Skin of body (tissue), 2 donors: ENCODE measurements around the gene TARS3. TPM values are rescaled to one million over a fixed set of nuclear protein-coding genes. Genes with fewer than 3 reads are reported as not detected.
A peak's percentile ranks its signal among the peaks of the same experiment; 100 is the strongest.

Experiments used
- DNase-seq: peaks from one replicate; lab custom pipeline; 2025; lab: John Stamatoyannopoulos, UW
- total RNA-seq: library from RNA; depleted of rRNA; stranded (reverse); fragments of >200 nt; gene quantifications from one replicate; pipeline ENCODE4 v1.2.3, GENCODE V29; 2014

The TARS3 gene
- total RNA-seq, 1 donor from 2014 or later, result 15.6 TPM

GRCh38 chr15:101623367-101624304, 100.6 kb downstream of the TARS3 start:
- DNase-seq, result no peak

GRCh38 chr15:101621961-101622360, 102.3 kb downstream of the TARS3 start:
- no peak for DNase-seq

DNA sequence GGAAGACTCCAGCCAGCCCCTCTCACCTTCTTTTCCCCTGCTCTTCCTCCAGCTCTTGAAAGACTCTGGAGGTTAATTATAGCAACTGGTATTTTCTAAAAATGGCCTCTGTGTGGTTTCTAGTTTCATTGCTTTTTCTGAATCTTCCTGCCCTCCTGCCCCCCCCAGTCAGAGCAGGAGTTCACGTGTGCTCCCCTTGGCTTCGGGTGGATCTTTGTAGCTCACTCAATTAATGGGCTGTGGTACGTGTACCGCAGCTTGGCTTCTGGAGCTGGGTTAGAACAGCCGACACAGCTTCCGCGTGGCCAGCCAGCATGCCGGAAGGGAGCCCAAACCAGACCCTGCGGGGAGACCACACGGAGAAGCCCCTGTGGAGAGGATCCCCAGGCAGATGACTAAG, 103.6 kb downstream of the TARS3 start:
- DNase-seq, result no peak

DNA sequence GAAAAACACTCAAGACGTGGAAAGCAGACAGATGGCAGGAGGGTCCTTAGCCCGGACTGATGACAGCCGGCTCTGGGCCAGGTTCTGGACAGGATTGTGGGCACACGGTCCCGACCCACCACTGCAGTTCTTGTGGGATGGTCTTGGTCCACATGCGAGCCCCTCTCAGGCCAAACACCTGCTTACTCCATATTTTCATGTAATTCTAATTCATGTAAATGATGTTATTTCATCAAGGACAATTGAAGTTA, 104.7 kb downstream of the TARS3 start:
- no peak for DNase-seq

GRCh38 chr15:101618851-101619614, 105.2 kb downstream of the TARS3 start:
- DNase-seq, result no peak

DNA sequence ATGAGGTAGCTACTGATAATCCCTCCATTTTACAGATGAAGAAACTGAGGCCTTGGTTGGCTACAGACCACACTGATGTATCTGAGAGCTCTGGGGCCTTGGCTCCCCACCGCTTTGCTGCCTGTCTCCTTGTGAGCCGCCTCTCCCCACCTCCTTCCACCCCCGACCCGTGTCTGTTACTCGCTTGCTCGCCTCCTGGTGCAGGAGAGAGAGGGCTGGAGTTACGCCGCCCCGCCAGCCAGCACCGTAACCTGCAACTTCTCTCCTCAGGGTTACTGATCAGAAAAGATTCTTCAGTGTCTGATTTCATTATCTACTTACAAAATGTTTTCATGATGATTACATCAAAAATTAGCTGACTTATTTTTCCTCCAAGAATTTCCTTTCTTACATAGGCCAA, 106.2 kb downstream of the TARS3 start:
- DNase-seq, result no peak

GRCh38 chr15:101617390-101617965, 106.8 kb downstream of the TARS3 start:
- no peak for DNase-seq

GRCh38 chr15:101615986-101616848, 108.1 kb downstream of the TARS3 start:
- DNase-seq, result peak; percentile 66

DNA sequence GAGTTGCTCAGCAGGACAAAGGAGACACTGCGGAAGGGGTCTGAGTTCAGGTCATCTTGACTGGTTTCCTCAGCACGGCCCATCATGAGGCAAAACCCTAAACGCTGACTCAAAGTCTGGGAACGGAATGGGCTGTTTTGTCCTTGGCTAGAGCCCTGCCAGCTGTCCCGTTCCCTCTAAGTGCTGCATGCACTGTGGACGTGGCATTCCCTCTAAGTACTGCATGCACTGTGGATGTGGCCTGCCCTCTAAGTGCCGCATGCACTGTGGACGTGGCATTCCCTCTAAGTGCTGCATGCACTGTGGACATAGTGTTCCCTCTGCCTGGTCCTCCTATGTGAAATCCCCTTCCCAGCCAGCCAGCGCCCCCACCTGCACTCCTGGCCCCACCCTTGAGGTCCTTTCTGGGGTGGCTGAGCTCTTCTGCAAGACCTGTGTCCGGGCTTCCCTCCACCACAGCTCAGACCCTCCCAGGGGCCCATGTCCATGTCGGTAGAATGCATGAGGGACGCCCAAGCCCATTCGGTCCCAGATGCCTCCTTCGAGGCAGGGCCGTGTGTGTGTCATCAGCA, 108.8 kb downstream of the TARS3 start:
- DNase-seq, result no peak

DNA sequence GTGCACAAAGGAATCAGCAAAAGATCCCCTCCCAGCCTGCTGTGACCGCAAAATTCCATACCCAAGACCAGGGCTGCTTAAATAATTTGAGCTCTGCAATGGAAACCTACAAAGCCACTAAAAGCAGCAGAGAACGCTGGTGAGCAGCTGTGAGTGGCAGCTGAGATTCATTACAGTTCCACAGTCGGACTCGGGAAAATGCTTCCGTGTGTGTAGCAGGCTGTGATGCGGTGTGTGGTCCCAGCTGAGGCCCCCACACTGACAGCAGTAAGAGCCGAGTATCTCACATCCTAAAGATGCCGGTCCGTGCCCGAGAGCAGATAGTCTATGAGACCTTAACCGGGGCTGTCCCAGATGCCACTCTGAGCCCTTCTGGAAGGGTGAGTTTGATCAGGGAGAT, 109.5 kb downstream of the TARS3 start:
- peak; percentile 30 for DNase-seq

DNA sequence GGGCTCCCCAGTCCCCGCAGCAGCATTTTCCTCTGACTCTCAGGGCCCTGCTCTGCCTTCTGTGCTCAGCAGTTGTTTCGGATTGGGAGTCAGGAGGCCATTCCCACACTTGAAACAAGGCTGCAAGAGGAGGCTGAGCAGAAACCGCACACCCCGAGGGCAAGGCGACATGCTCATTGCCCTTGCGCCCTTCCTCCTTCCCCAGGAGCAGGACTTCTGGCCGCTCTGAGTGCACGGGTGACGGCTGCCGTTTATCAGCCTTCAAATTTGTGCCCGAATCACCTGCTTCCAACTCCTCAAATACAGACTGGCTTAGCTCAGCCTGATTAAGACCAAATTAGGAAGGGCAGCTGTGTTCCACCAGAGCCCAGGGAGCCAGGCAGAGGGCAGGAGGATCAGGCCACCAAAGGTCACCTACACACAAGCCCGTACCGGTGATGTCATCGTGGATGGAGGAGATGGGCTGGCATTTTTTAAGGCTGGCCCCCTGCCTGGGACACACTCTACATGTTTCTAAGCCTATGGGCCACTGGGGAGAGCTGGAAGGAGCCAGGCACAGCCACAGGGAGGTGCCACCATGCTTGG, 110.2 kb downstream of the TARS3 start:
- no peak for DNase-seq

DNA sequence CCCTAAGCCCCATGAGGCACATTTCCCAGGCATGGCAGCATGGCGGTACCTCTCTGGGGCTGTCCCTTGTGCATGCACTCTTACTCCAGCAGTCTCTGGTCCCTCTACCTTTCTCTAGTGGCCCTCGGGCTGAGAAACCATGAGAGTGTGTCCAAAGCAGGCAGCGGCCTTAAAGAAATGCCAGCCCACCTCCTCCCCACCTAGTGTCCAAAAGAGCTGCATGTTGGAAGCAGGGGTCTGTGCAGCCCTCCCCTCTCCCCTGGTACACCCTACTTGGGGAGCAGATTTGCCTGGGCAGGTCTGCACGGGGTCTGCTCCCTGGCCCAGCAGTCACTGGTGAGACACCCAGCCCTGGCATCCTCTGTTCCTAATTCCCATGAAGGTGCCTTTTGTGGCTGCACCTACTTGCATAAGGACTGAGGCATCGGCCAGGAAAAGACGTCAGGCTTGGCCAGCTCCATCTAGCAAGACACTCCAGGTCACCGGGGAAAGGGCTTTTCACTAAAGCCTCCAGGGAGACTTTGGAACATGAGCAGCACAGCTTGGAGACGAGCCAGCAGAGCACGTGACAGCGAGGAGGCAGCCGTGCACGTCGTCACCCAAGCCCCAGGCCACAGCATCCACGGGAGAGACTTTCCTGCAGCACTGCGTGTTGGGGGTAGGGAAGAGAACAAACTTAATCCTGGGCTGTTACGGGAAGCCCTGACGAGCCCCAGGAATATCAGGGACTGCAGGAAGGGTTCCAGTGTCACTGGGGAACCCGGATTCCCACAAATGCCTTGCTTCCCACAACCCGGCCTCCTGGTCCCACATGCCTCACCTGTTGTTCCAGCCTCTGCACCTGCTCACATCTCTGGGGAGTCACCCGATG, 110.9 kb downstream of the TARS3 start:
- peak; percentile 43 for DNase-seq

GRCh38 chr15:101612676-101613075, 111.6 kb downstream of the TARS3 start:
- DNase-seq, result no peak

GRCh38 chr15:101611580-101612299, 112.5 kb downstream of the TARS3 start:
- DNase-seq, result no peak

GRCh38 chr15:101611007-101611406, 113.3 kb downstream of the TARS3 start:
- DNase-seq, result no peak

- no peak for DNase-seq
Measured at GRCh38 chr15:101610611-101611000, 113.7 kb downstream of the TARS3 start.

- DNase-seq, result no peak
Measured at GRCh38 chr15:101609742-101610610, 114.3 kb downstream of the TARS3 start.

DNA sequence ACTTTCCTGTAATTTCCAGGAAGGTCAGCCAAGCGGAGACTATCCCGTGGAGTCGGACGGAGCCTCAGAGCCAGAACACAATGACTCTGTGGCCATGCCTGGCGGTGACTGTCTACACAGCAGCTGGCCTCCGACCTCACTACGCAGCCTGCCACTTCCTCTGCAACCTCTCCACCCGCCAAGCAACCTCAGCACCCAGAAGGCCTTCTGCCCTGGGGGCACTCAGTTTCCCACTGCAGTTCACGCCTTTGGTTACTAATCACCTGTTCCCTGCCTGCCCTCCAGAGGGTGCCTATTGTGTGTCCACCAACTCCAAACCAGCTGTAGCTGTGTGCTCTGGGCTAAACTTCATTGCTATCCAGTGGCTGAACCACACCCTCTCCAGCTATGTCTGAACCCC, 116.1 kb downstream of the TARS3 start:
- DNase-seq, result no peak
